ENCODE measurements around the gene HLCS.
"Not testable (repeated sequence)": the region's sequence is repeated elsewhere in the genome, so short reads cannot be mapped to it uniquely, and the experiment has no call there.

HLCS gene

DNA sequence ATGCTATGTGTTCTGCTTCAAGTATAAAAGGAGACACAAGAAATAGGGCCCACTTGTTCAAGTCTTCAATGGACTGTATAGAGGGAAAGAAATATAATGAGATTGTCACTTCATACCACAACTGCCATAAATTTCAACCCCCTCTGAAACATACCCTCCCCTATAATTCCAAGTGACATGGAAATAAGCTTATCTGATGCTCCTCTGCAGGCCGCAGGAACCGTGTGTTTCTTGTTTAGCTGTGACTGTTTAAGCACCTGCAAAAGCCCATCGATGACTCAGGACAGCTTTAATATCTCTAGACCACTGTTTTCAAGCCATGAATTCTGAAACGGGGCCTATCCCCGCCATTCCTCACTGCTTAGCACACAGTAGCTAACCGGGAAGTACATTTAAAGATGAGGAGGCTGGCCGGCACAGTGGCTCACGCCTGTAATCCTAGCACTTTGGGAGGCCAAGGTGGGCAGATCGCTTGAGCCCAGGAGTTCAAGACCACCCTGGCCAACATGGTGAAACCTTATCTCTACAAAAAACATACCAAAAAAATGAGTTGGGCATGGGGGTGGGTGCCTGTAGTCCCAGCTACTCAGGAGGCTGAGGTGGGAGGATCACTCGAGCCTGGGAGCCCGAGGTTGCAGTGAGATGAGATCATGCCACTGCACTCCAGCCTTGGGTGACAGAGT is 4.2 kb downstream of the HLCS start:
- no peak for DNase-seq (ENCODE audit: low read depth)
- TF ChIP-seq, protein P1, sequence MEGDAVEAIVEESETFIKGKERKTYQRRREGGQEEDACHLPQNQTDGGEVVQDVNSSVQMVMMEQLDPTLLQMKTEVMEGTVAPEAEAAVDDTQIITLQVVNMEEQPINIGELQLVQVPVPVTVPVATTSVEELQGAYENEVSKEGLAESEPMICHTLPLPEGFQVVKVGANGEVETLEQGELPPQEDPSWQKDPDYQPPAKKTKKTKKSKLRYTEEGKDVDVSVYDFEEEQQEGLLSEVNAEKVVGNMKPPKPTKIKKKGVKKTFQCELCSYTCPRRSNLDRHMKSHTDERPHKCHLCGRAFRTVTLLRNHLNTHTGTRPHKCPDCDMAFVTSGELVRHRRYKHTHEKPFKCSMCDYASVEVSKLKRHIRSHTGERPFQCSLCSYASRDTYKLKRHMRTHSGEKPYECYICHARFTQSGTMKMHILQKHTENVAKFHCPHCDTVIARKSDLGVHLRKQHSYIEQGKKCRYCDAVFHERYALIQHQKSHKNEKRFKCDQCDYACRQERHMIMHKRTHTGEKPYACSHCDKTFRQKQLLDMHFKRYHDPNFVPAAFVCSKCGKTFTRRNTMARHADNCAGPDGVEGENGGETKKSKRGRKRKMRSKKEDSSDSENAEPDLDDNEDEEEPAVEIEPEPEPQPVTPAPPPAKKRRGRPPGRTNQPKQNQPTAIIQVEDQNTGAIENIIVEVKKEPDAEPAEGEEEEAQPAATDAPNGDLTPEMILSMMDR (conservative IDR thresholded peaks at IDR 0.05; ENCODE audit: control insufficient read depth, insufficient read depth, low read depth, low read length), result no peak
- no peak overlapping the region for H3K4me3 ChIP-seq (ENCODE audit: control insufficient read depth, low read depth, low read length)

GRCh38 chr21:36960676-36961284 is 5.7 kb downstream of the HLCS start:
- TF ChIP-seq, protein P1 (conservative IDR thresholded peaks at IDR 0.05; ENCODE audit: control insufficient read depth, insufficient read depth, low read depth, low read length), result no peak
- no peak overlapping the region for H3K4me3 ChIP-seq (ENCODE audit: control insufficient read depth, low read depth, low read length)
- no peak for DNase-seq (ENCODE audit: low read depth)

- TF ChIP-seq, protein P1 (conservative IDR thresholded peaks at IDR 0.05; ENCODE audit: control insufficient read depth, insufficient read depth, low read depth, low read length), result no peak
- H3K4me3 ChIP-seq (ENCODE audit: control insufficient read depth, low read depth, low read length), result no peak overlapping the region
- DNase-seq (ENCODE audit: low read depth), result no peak
Observed at GRCh38 chr21:36959020-36959835, 7.2 kb downstream of the HLCS start.

DNA sequence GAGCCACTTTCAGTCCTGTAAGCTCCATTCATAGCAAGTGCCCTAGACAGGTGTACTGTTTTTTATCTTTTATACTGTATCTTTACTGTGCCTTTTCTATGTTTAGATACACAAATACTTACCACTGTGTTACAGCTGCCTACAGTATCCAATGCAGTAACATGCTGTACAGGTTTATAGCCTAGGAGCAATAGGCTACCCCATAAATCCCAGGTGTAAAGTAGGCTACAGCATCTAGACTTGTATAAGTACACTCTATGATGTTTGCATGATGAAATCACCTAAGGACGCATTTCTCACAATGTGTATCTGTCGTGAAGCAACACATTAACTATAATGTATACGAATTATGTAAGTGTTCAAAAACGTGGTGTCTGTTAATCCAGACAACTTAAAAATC is 10.7 kb downstream of the HLCS start:
- no peak for DNase-seq (ENCODE audit: low read depth)
- TF ChIP-seq, protein P1 (conservative IDR thresholded peaks at IDR 0.05; ENCODE audit: control insufficient read depth, insufficient read depth, low read depth, low read length), result no peak
- no peak overlapping the region for H3K4me3 ChIP-seq (ENCODE audit: control insufficient read depth, low read depth, low read length)

DNA sequence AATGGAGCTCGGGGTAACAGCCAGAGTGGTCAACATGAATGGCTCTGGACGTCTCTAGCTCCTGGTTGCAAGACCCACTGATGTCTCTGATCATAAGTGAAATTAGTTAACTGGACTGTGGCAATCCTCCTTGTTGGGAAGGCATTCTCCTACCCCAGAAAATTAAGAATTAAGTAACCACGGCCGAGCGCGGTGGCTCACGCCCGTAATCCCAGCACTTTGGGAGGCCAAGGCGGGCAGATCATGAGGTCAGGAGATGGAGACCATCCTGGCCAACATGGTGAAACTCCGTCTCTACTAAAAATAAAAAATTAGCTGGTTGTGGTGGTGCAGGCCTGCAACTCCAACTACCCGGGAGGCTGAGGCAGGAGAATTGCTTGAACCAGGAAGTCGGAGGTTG is 14.1 kb downstream of the HLCS start:
- H3K4me3 ChIP-seq (ENCODE audit: control insufficient read depth, low read depth, low read length); DNase-seq (ENCODE audit: low read depth): not testable (repeated sequence)

DNA sequence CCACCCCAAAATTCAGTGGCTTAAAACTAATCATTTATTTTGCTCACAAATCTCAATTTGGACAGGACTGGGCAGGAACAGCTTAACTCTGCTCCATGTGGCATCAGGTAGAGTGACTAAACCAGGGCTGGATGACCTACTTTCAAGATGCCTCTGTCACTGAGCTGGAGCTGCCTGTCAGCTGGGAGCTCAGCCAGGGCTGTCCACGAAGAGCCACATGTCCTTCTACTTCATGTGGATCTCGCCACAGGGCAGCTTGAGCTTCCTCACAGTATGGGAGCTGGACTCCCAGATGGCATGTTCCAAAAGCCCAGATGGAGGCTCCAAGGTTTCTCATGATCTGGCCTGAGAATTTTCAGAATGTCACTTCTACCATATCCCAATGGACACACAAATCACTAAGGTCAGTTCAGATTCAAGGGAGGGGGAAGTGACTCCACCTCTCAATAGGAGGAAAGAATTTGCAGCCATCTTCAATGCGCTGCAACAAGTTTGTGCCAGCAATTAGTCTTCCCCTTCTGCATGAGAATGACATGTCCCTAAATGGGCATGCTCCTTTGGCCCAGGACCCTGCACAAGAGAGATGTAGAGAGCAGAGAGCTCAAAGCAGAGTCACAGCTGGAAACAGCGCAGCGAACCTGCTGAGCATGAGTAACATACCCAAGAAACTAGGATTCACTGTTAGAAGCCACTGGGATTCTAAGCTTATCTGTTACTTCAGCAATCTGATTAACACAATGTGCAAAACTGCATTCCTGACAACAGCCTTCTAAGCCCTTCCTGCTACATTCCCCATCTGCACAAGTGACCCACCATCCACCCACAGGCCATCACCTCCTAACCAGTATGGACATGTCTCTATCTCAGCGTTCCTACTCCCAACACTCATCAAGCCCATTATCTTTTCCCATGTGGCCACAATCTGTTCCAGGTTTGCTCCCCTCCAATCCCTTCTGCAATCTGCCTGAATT is 17.0 kb downstream of the HLCS start:
- TF ChIP-seq, protein P1 (conservative IDR thresholded peaks at IDR 0.05; ENCODE audit: control insufficient read depth, insufficient read depth, low read depth, low read length), result no peak
- DNase-seq (ENCODE audit: low read depth), result peak; percentile 3
- H3K4me3 ChIP-seq (ENCODE audit: control insufficient read depth, low read depth, low read length), result no peak overlapping the region
